Measurements from ENCODE around the gene ILDR2. TPM values are rescaled to one million over a fixed set of nuclear protein-coding genes. Genes with fewer than 3 reads are reported as not detected.

The ILDR2 gene
- total RNA-seq, 2 experiments from 2014 or later: 0.47 to 0.67 TPM

- no peaks in the 10 kb centered on the region for H3K4me1 ChIP-seq (ENCODE audit: insufficient read depth, low read length)
- H3K36me3 Mint-ChIP-seq (ENCODE audit: low read depth): no peaks in the 10 kb centered on the region
- H3K9me3 ChIP-seq (ENCODE audit: control insufficient read depth in 1 of 2, insufficient read depth in 1 of 2, low read length in 2 of 2): no peaks in the 10 kb centered on the region
- H3K27ac Mint-ChIP-seq: no peak overlapping the region
- no peak overlapping the region for H3K27ac ChIP-seq (ENCODE audit: low read depth in 1 of 2, low read length in 2 of 2)
- no peaks in the 10 kb centered on the region for H3K4me1 Mint-ChIP-seq (ENCODE audit: low read depth)
- no peak for TF ChIP-seq CTCF (IDR thresholded peaks at IDR 0.05)
- no peaks in the 10 kb centered on the region for H3K36me3 ChIP-seq (ENCODE audit: insufficient read depth, low read length)
- H3K4me3 Mint-ChIP-seq: no peak overlapping the region
- POLR2A ChIA-PET: no interaction called here
- DNase-seq (no peak), ATAC-seq (ENCODE audit: poor library complexity) (no peak)
- H3K4me3 ChIP-seq (ENCODE audit: low read length): no peak overlapping the region
- peaks cover 12% of the 10 kb centered on the region for H3K27me3 Mint-ChIP-seq
- no peaks in the 10 kb centered on the region for H3K27me3 ChIP-seq (ENCODE audit: control insufficient read depth in 1 of 2, insufficient read depth in 2 of 2, low read length in 2 of 2)
- intact Hi-C loops (cut with DNase I, micrococcal nuclease): no loop called here
- H3K9me3 Mint-ChIP-seq: no peaks in the 10 kb centered on the region
- CTCF ChIA-PET: no interaction called here
These were observed 37.4 kb downstream of the ILDR2 start for GRCh38 chr1:166937962-166938361.

GRCh38 chr1:166937329-166937728 lies 38.0 kb downstream of the ILDR2 start:
- no peak overlapping the region for H3K27ac Mint-ChIP-seq
- Histone ChIP-seq H3K4me1 (ENCODE audit: insufficient read depth, low read length) (no peaks in the 10 kb centered on the region), H3K36me3 (ENCODE audit: insufficient read depth, low read length) (no peaks in the 10 kb centered on the region), H3K4me3 (ENCODE audit: low read length) (no peak overlapping the region), H3K9me3 (ENCODE audit: control insufficient read depth in 1 of 2, insufficient read depth in 1 of 2, low read length in 2 of 2) (no peaks in the 10 kb centered on the region), H3K27me3 (ENCODE audit: control insufficient read depth in 1 of 2, insufficient read depth in 2 of 2, low read length in 2 of 2) (no peaks in the 10 kb centered on the region), H3K27ac (ENCODE audit: low read depth in 1 of 2, low read length in 2 of 2) (no peak overlapping the region)
- ATAC-seq (ENCODE audit: poor library complexity) (no peak), DNase-seq (no peak)
- no peaks in the 10 kb centered on the region for H3K4me1 Mint-ChIP-seq (ENCODE audit: low read depth)
- ChIA-PET CTCF (no interaction called here), POLR2A (no interaction called here)
- H3K4me3 Mint-ChIP-seq: no peak overlapping the region
- H3K36me3 Mint-ChIP-seq (ENCODE audit: low read depth): no peaks in the 10 kb centered on the region
- peaks cover 12% of the 10 kb centered on the region for H3K27me3 Mint-ChIP-seq
- intact Hi-C loops (cut with DNase I, micrococcal nuclease): no loop called here
- H3K9me3 Mint-ChIP-seq: no peaks in the 10 kb centered on the region
- no peak for TF ChIP-seq CTCF (IDR thresholded peaks at IDR 0.05)

GRCh38 chr1:166933633-166934032 lies 41.7 kb downstream of the ILDR2 start:
- ATAC-seq (ENCODE audit: poor library complexity) (no peak), DNase-seq (no peak)
- H3K4me3 ChIP-seq (ENCODE audit: low read length): no peak overlapping the region
- peaks cover 12% of the 10 kb centered on the region for H3K27me3 Mint-ChIP-seq
- H3K9me3 Mint-ChIP-seq: no peaks in the 10 kb centered on the region
- H3K36me3 ChIP-seq (ENCODE audit: insufficient read depth, low read length): no peaks in the 10 kb centered on the region
- H3K27ac ChIP-seq (ENCODE audit: low read depth in 1 of 2, low read length in 2 of 2): no peak overlapping the region
- H3K4me1 Mint-ChIP-seq (ENCODE audit: low read depth): no peaks in the 10 kb centered on the region
- ChIA-PET CTCF (no interaction called here), POLR2A (no interaction called here)
- H3K27me3 ChIP-seq (ENCODE audit: control insufficient read depth in 1 of 2, insufficient read depth in 2 of 2, low read length in 2 of 2): no peaks in the 10 kb centered on the region
- intact Hi-C loops (cut with DNase I, micrococcal nuclease): no loop called here
- H3K36me3 Mint-ChIP-seq (ENCODE audit: low read depth): no peaks in the 10 kb centered on the region
- TF ChIP-seq CTCF (IDR thresholded peaks at IDR 0.05): no peak
- H3K27ac Mint-ChIP-seq: no peak overlapping the region
- no peaks in the 10 kb centered on the region for H3K4me1 ChIP-seq (ENCODE audit: insufficient read depth, low read length)
- no peaks in the 10 kb centered on the region for H3K9me3 ChIP-seq (ENCODE audit: control insufficient read depth in 1 of 2, insufficient read depth in 1 of 2, low read length in 2 of 2)
- no peak overlapping the region for H3K4me3 Mint-ChIP-seq

All from CD4-positive, alpha-beta T cell (primary cell).